Lung (tissue), 12 donors: ENCODE results near the gene MINDY2. TPM values are rescaled to one million over a fixed set of nuclear protein-coding genes. Genes with fewer than 3 reads are reported as not detected.
"Not testable (repeated sequence)": the region's sequence is repeated elsewhere in the genome, so short reads cannot be mapped to it uniquely, and the experiment has no call there.

Source experiments
- ATAC-seq: fragments of 200-7000 bp; cut with Tn5 transposase; one replicate; pipeline ENCODE4 v1.9.1; 2020; ENCODE audit warnings: moderate number of reproducible peaks; ENCODE audit not compliant: insufficient read depth, low FRiP score
- DNase-seq, 3 donors: peaks; one replicate each; pipeline ENCODE4 v3.0.0-alpha.2; 2013 to 2017
- H3K27ac ChIP-seq, 2 donors: one replicate each; pipeline ENCODE4 v1.5.1; 2013; ENCODE audit warnings: mild to moderate bottlenecking in 2 of 2, moderate library complexity in 2 of 2, control low read depth in 1 of 2, inconsistent platforms in 1 of 2, low read depth in 1 of 2, low read length in 1 of 2
- H3K27me3 ChIP-seq, 3 donors: one replicate each; pipeline ENCODE4 v1.5.1; 2013; ENCODE audit warnings: low read length in 2 of 3; ENCODE audit not compliant: control insufficient read depth in 3 of 3, insufficient read depth in 3 of 3
- H3K36me3 ChIP-seq, 4 donors: one replicate each; pipeline ENCODE4 v1.5.1; 2013; ENCODE audit warnings: low read length in 4 of 4, mild to moderate bottlenecking in 1 of 4, moderate library complexity in 1 of 4; ENCODE audit not compliant: control insufficient read depth in 4 of 4, insufficient read depth in 4 of 4
- H3K4me1 ChIP-seq, 5 donors: one replicate each; pipeline ENCODE4 v1.5.1; 2013; ENCODE audit warnings: low read length in 5 of 5, mild to moderate bottlenecking in 2 of 5, moderate library complexity in 1 of 5; ENCODE audit not compliant: control insufficient read depth in 5 of 5, insufficient read depth in 5 of 5
- H3K4me3 ChIP-seq: one replicate; pipeline ENCODE4 v1.5.1; 2013; ENCODE audit warnings: mild to moderate bottlenecking, control low read depth, moderate library complexity
- H3K9ac ChIP-seq, 2 donors: one replicate each; pipeline ENCODE4 v1.5.1; 2013; ENCODE audit warnings: low read length in 2 of 2, control low read depth in 1 of 2; ENCODE audit not compliant: insufficient read depth in 1 of 2
- H3K9me3 ChIP-seq, 4 donors: one replicate each; pipeline ENCODE4 v1.5.1; 2013; ENCODE audit warnings: low read length in 3 of 4, mild to moderate bottlenecking in 1 of 4, moderate library complexity in 1 of 4; ENCODE audit not compliant: control insufficient read depth in 4 of 4, insufficient read depth in 3 of 4
- CTCF ChIP-seq: IDR thresholded peaks from 2 replicates; pipeline ENCODE4 v1.5.1; 2012; ENCODE audit warnings: mild to moderate bottlenecking; ENCODE audit errors: control extremely low read depth, extremely low read depth
- WGBS, 2 donors: extraction: QIAGEN DNeasy Blood & Tissue Kit; methylation state at CpG; one replicate each; pipeline ENCODE4 v1.1.7; 2013; 5-methylcytosine and 5-hydroxymethylcytosine counted together
- polyA plus RNA-seq, 2 donors: library from polyadenylated mRNA; stranded (reverse); fragments of 200-250 nt; gene quantifications; one replicate each; pipeline ENCODE4 v1.2.1, GENCODE V29; 2013
- total RNA-seq, 2 donors: library from RNA; depleted of rRNA in 1 of 2; stranded (reverse); fragments of >200 nt in 1 of 2; gene quantifications; one replicate each; pipeline ENCODE4 v1.2.1, GENCODE V29; 2014 to 2021
- donor health status: control.
- donor health status: control.
- donor health status: Bipolar disorder and iron deficiency.
- donor health status: healthy.
- donor health status: DM: yes; HTN: yes; CAD: no.

Gene MINDY2
- total and polyA plus RNA-seq, 4 donors, result 4.1 to 37.9 (median 15.3) TPM

GRCh38 chr15:58766290-58766689, 4.8 kb upstream of the MINDY2 start:
- WGBS, 2 donors, result 93 to 97% methylated on average over 5 of the region's 5 CpGs
- Histone ChIP-seq H3K4me1 (peaks cover 0 to 9% (median 0%) of the 10 kb centered on the region in 5 donors), H3K36me3 (peaks cover 0 to 1% (median 0%) of the 10 kb centered on the region in 4 donors), H3K9me3 (peaks cover 0 to 5% (median 0%) of the 10 kb centered on the region in 4 donors), H3K27me3 (no peaks in the 10 kb centered on the region), H3K9ac (no peak overlapping the region), H3K27ac (no peak overlapping the region), H3K4me3 (no peak overlapping the region)
- ATAC-seq, result no peak
- no peak for TF ChIP-seq CTCF
- DNase-seq, result no peak

- DNase-seq, result peak in 1 of 3 donors; percentile 14
- H3K4me1 ChIP-seq, result peaks cover 0 to 27% (median under 1%) of the 10 kb centered on the region in 5 donors
- not testable (repeated sequence) for H3K27me3 ChIP-seq, H3K9ac ChIP-seq, H3K36me3 ChIP-seq, ATAC-seq, H3K9me3 ChIP-seq, H3K4me3 ChIP-seq, H3K27ac ChIP-seq
- 75 to 84% methylated on average over 7 of the region's 7 CpGs for WGBS, 2 donors
These were observed 2.5 kb upstream of the MINDY2 start for GRCh38 chr15:58768601-58769004.

GRCh38 chr15:58770519-58770856, 614 bp upstream of the MINDY2 start:
- H3K9ac ChIP-seq, result peak overlapping the region in 1 of 2 donors; percentile 96
- H3K4me1 ChIP-seq, result peaks cover 0 to 30% (median 15%) of the 10 kb centered on the region in 5 donors
- no peak for ATAC-seq
- DNase-seq, result no peak
- peak overlapping the region; percentile 90 to 97 for H3K27ac ChIP-seq
- no peaks in the 10 kb centered on the region for H3K9me3 ChIP-seq
- H3K36me3 ChIP-seq, result peaks cover 0 to 5% (median 0%) of the 10 kb centered on the region in 4 donors
- no peaks in the 10 kb centered on the region for H3K27me3 ChIP-seq
- 2% methylated on average over 9 of the region's 9 CpGs for WGBS, 2 donors
- H3K4me3 ChIP-seq, result peak overlapping the region; percentile 17
- TF ChIP-seq CTCF, result no peak

- H3K9ac ChIP-seq, result peak overlapping the region; percentile 72 to 92
- TF ChIP-seq CTCF, result no peak
- peaks cover 0 to 30% (median 18%) of the 10 kb centered on the region in 5 donors for H3K4me1 ChIP-seq
- H3K27me3 ChIP-seq, result no peaks in the 10 kb centered on the region
- peak; percentile 15 for ATAC-seq
- H3K9me3 ChIP-seq, result no peaks in the 10 kb centered on the region
- peak overlapping the region; percentile 87 for H3K4me3 ChIP-seq
- H3K27ac ChIP-seq, result peak overlapping the region; percentile 94 to 98
- 0 to 1% methylated on average over 37 to 40 of the region's 40 CpGs for WGBS, 2 donors
- H3K36me3 ChIP-seq, result peaks cover 0 to 5% (median 0%) of the 10 kb centered on the region in 4 donors
- peak; percentile 53 to 62 (median 59) for DNase-seq
These were observed 634 bp downstream of the MINDY2 start for GRCh38 chr15:58771621-58772250.
